Uterus (tissue), 4 donors: ENCODE data around the gene MBNL1. TPM values are rescaled to one million over a fixed set of nuclear protein-coding genes. Genes with fewer than 3 reads are reported as not detected.

Experiments
- DNase-seq, 2 donors: peaks; one replicate each; pipeline ENCODE4 v3.0.0-alpha.2; 2019 to 2020
- H3K27ac ChIP-seq, 2 donors: fragments of 200-600 bp; sonication (generic); 1 replicate in 1 of 2; 2 replicates in 1 of 2; pipeline ENCODE4 v1.5.1; 2016 to 2018
- H3K27me3 ChIP-seq, 2 donors: fragments of 200-600 bp; sonication (generic); one replicate each; pipeline ENCODE4 v1.5.1; 2018 to 2019; ENCODE audit warnings: control low read depth in 1 of 2
- H3K36me3 ChIP-seq, 2 donors: fragments of 200-600 bp; sonication (generic); one replicate each; pipeline ENCODE4 v1.5.1; 2019; ENCODE audit warnings: control low read depth in 1 of 2
- H3K4me1 ChIP-seq, 2 donors: fragments of 200-600 bp; sonication (generic); one replicate each; pipeline ENCODE4 v1.5.1; 2018 to 2019; ENCODE audit warnings: control low read depth in 1 of 2
- H3K4me3 ChIP-seq, 2 donors: fragments of 200-600 bp; sonication (generic); 1 replicate in 1 of 2; 2 replicates in 1 of 2; pipeline ENCODE4 v1.5.1; 2018 to 2019; ENCODE audit warnings: mild to moderate bottlenecking in 1 of 2
- H3K9me3 ChIP-seq, 2 donors: fragments of 200-600 bp; sonication (generic); one replicate each; pipeline ENCODE4 v1.5.1; 2019; ENCODE audit warnings: control low read depth in 1 of 2
- POLR2A ChIP-seq, 2 donors: fragments of 450-650 bp; IDR thresholded peaks; one replicate each; pipeline ENCODE4 v1.6.1; 2016; ENCODE audit warnings: antibody characterized with exemption in 2 of 2, mild to moderate bottlenecking in 1 of 2, moderate library complexity in 1 of 2
- intact Hi-C: fragments of 100-400 bp; cut with DNase I; formaldehyde crosslinking; loops from one replicate; pipeline ENCODE4 v1.15.1; 2023; ENCODE audit warnings: low total_unique reads
- total RNA-seq, 4 donors: library from RNA; depleted of rRNA in 3 of 4; stranded (reverse); fragments of >200 nt in 3 of 4; gene quantifications; one replicate each; pipeline versions ENCODE4 v1.1.0 to v1.2.4, GENCODE V29; 2014 to 2023
- TF ChIP-seq, protein P1 (sequence below), 4 experiments: fragments of 200-600 bp in 2 of 4; fragments of 450-650 bp in 2 of 4; sonication (generic) in 2 of 4; IDR thresholded peaks; one replicate each; pipeline ENCODE4 v1.5.1; 2016 to 2019; ENCODE audit warnings: antibody characterized with exemption in 4 of 4, mild to moderate bottlenecking in 2 of 4, moderate library complexity in 1 of 4
- donor health status: DM: yes; HTN: yes; CAD: no.

MBNL1 gene
- total RNA-seq, 4 donors from 2014 or later = 219 to 470 (median 243) TPM

DNA sequence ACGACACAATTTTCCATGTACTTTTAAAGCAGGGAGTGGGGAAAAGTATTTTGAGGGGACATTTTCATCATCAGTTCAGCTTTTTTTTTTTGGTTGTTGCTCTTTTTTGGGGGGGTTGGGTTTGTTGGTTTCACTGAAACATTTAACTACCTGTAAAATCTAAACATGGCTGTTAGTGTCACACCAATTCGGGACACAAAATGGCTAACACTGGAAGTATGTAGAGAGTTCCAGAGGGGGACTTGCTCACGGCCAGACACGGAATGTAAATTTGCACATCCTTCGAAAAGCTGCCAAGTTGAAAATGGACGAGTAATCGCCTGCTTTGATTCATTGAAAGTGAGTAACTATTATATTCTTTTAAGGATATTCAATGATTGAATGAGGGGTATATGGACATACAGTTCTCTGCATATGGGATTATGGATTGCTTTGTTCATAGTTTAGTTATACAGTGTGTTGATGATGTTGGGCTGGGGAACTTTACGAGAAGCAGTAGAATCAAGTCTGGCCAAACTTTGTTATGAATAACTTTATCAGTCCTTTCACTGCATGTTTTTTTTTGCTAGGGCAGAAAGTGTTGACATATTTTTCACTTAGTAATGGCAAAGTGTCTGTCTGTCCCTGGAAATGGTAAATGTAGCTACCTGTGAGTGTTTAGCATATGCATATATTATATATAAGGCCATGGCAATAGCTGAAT, 31.5 kb downstream of the MBNL1 start:
- Histone ChIP-seq H3K27me3 (no peaks in the 10 kb centered on the region), H3K36me3 (no peaks in the 10 kb centered on the region), H3K4me1 (peaks cover 0 to 3% of the 10 kb centered on the region in 2 donors), H3K4me3 (peak overlapping the region; percentile 31 to 33), H3K27ac (peak overlapping the region; percentile 83 to 92), H3K9me3 (no peaks in the 10 kb centered on the region)
- no peak for DNase-seq
- TF ChIP-seq, protein P1, sequence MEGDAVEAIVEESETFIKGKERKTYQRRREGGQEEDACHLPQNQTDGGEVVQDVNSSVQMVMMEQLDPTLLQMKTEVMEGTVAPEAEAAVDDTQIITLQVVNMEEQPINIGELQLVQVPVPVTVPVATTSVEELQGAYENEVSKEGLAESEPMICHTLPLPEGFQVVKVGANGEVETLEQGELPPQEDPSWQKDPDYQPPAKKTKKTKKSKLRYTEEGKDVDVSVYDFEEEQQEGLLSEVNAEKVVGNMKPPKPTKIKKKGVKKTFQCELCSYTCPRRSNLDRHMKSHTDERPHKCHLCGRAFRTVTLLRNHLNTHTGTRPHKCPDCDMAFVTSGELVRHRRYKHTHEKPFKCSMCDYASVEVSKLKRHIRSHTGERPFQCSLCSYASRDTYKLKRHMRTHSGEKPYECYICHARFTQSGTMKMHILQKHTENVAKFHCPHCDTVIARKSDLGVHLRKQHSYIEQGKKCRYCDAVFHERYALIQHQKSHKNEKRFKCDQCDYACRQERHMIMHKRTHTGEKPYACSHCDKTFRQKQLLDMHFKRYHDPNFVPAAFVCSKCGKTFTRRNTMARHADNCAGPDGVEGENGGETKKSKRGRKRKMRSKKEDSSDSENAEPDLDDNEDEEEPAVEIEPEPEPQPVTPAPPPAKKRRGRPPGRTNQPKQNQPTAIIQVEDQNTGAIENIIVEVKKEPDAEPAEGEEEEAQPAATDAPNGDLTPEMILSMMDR (IDR thresholded peaks at IDR 0.05) = no peak
- no peak for TF ChIP-seq POLR2A (IDR thresholded peaks at IDR 0.05)
- intact Hi-C loops = no loop called here

DNA sequence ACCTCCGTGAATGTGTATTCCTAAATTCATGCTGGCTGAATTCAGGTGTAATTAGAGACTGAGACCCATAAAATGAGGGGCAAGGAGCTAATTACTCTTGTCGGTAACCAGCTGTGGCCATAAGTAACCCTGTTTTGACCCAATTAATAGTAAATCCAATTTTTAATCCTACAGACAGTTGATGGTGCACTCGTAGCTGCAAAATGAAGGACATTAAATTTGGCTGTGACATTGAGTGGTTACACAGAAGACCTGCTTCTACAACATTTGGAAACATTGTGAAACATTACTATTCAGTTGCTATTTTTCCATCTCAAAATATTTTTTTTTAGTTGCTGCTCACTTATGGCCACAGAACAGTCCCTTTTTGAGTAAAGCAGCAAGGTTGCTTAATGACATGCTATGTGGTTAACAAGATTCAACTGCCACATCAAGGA, 33.0 kb downstream of the MBNL1 start:
- Histone ChIP-seq H3K27me3 (no peaks in the 10 kb centered on the region), H3K36me3 (no peaks in the 10 kb centered on the region), H3K9me3 (no peaks in the 10 kb centered on the region), H3K4me1 (peaks cover 2 to 3% of the 10 kb centered on the region in 2 donors), H3K27ac (peak overlapping the region; percentile 83 to 92), H3K4me3 (peak overlapping the region in 1 of 2 donors; percentile 33)
- intact Hi-C loops = no loop called here
- DNase-seq = no peak
- TF ChIP-seq POLR2A (IDR thresholded peaks at IDR 0.05) = no peak
- TF ChIP-seq, protein P1 (IDR thresholded peaks at IDR 0.05) = no peak

DNA sequence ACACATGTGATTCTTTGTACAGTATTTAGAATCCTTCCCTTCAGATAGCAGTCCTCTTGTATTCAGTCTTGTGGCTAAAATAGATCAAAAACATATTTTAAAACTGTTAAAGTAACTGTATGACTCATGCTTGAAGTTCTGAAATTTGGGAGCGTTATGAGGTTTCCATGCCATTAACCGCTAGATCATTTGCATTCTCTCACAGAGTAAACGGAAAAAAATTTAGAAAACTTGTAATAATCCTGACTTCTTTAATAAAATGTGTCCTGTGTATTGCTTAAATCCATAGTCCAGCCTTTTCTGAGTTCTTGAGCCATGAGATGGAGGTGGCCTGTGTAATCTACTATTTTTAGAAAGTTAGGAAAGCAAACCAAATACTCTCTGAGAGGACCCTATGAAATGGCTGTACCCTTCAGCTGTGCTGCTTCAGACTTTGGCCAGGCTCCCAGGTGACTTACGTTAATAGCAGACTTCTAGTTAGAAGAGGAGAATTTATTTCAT, 33.8 kb downstream of the MBNL1 start:
- TF ChIP-seq, protein P1 (IDR thresholded peaks at IDR 0.05) = no peak
- TF ChIP-seq POLR2A (IDR thresholded peaks at IDR 0.05) = no peak
- Histone ChIP-seq H3K27ac (peak overlapping the region; percentile 83 to 92), H3K4me1 (peaks cover 3 to 10% of the 10 kb centered on the region in 2 donors), H3K27me3 (no peaks in the 10 kb centered on the region), H3K36me3 (no peaks in the 10 kb centered on the region), H3K4me3 (peak overlapping the region; percentile 13 to 33), H3K9me3 (no peaks in the 10 kb centered on the region)
- peak; percentile 72 to 78 for DNase-seq
- intact Hi-C loops = no loop called here

DNA sequence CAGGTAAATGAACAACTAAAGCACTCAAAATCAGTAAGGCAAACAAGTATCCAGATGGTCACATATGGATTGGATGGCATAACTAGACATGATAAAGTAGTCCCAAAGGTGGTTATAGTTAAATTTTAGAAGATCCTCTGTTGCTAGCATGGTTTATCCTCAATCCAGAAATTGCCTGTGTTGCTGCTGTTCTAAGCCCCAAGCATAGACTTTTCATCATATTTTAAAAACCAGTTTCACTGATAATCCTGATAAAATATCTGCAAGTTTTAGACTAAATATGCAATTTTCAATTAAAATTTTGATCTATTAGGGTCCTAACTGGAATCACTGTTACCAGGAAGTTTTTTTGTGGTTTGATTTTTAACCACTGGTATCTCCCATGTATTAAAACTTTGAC, 35.4 kb downstream of the MBNL1 start:
- Histone ChIP-seq H3K4me3 (no peak overlapping the region), H3K4me1 (peaks cover 3 to 13% of the 10 kb centered on the region in 2 donors), H3K27ac (peak overlapping the region; percentile 83 to 92), H3K27me3 (no peaks in the 10 kb centered on the region), H3K9me3 (no peaks in the 10 kb centered on the region), H3K36me3 (no peaks in the 10 kb centered on the region)
- DNase-seq = no peak
- TF ChIP-seq, protein P1 (IDR thresholded peaks at IDR 0.05) = no peak
- no peak for TF ChIP-seq POLR2A (IDR thresholded peaks at IDR 0.05)
- intact Hi-C loops = no loop called here

GRCh38 chr3:152305075-152305474, 36.3 kb downstream of the MBNL1 start:
- no peak overlapping the region for H3K4me3 ChIP-seq
- peaks cover 3 to 18% of the 10 kb centered on the region in 2 donors for H3K4me1 ChIP-seq
- intact Hi-C loops = no loop called here
- peak overlapping the region; percentile 83 to 92 for H3K27ac ChIP-seq
- no peaks in the 10 kb centered on the region for H3K9me3 ChIP-seq
- TF ChIP-seq, protein P1 (IDR thresholded peaks at IDR 0.05) = no peak
- no peak for TF ChIP-seq POLR2A (IDR thresholded peaks at IDR 0.05)
- no peak for DNase-seq
- H3K36me3 ChIP-seq = no peaks in the 10 kb centered on the region
- no peaks in the 10 kb centered on the region for H3K27me3 ChIP-seq
